ENCODE data around the gene FAM118B.

FAM118B gene

GRCh38 chr11:126310200-126310991 is 98.8 kb downstream of the FAM118B start:
- H3K36me3 ChIP-seq (ENCODE audit: insufficient read depth, low read length): peaks cover 6% of the 10 kb centered on the region; the same call in 1 of the 2 replicates
- no peak for TF ChIP-seq FOXP2 (optimal IDR thresholded peaks at IDR 0.05; ENCODE audit: control extremely low read depth, extremely low read length, insufficient read depth)
- TF ChIP-seq EZH2 (IDR thresholded peaks at IDR 0.05): no peak
- no peak for TF ChIP-seq POLR2AphosphoS5 (IDR thresholded peaks at IDR 0.05; ENCODE audit: borderline replicate concordance, low read depth, low read length)
- H3K4me3 ChIP-seq: no peak overlapping the region
- H3K9ac ChIP-seq (ENCODE audit: insufficient read length): no peak overlapping the region
- H3K27ac ChIP-seq: no peak overlapping the region
- H3K9me3 ChIP-seq (ENCODE audit: low read depth, low read length): no peaks in the 10 kb centered on the region
- DNase-seq (ENCODE audit: low read depth, low spot score): no peak

DNA sequence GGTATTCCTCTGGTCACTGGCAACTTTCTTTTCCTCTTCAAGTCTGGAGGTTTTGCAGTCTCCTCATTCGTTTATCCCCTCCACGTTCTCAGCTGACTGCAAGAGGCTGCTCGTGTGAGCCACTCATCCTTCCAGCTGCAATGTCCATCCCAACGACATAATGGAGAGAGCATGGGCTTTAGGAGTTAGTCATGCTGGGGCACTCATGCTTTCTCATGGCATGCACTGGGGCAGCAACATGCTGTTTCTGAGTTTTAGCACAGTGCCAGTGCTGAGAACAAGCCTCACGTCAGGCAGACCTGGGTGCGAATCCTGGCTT is 99.4 kb downstream of the FAM118B start:
- Histone ChIP-seq H3K4me3 (no peak overlapping the region), H3K9me3 (ENCODE audit: low read depth, low read length) (no peaks in the 10 kb centered on the region), H3K9ac (ENCODE audit: insufficient read length) (no peak overlapping the region), H3K36me3 (ENCODE audit: insufficient read depth, low read length) (peaks cover 6% of the 10 kb centered on the region; the same call in 1 of the 2 replicates), H3K27ac (no peak overlapping the region)
- DNase-seq (ENCODE audit: low read depth, low spot score): no peak
- TF ChIP-seq EZH2 (IDR thresholded peaks at IDR 0.05): no peak
- TF ChIP-seq POLR2AphosphoS5 (IDR thresholded peaks at IDR 0.05; ENCODE audit: borderline replicate concordance, low read depth, low read length): no peak
- no peak for TF ChIP-seq FOXP2 (optimal IDR thresholded peaks at IDR 0.05; ENCODE audit: control extremely low read depth, extremely low read length, insufficient read depth)

- no peak overlapping the region for H3K4me3 ChIP-seq
- H3K9ac ChIP-seq (ENCODE audit: insufficient read length): no peak overlapping the region
- no peaks in the 10 kb centered on the region for H3K9me3 ChIP-seq (ENCODE audit: low read depth, low read length)
- no peak for DNase-seq (ENCODE audit: low read depth, low spot score)
- H3K36me3 ChIP-seq (ENCODE audit: insufficient read depth, low read length): peaks cover 6% of the 10 kb centered on the region; the same call in 1 of the 2 replicates
- no peak overlapping the region for H3K27ac ChIP-seq
- TF ChIP-seq FOXP2 (optimal IDR thresholded peaks at IDR 0.05; ENCODE audit: control extremely low read depth, extremely low read length, insufficient read depth): no peak
- TF ChIP-seq EZH2 (IDR thresholded peaks at IDR 0.05): no peak
- TF ChIP-seq POLR2AphosphoS5 (IDR thresholded peaks at IDR 0.05; ENCODE audit: borderline replicate concordance, low read depth, low read length): no peak
Measured at GRCh38 chr11:126311401-126312291, 100.1 kb downstream of the FAM118B start.

All from SK-N-MC (cell line).